Activated CD8-positive, alpha-beta T cell treated with anti-CD3 and anti-CD28 coated beads for 36 hours (primary cell): Measurements from ENCODE around the gene PARD3. TPM values are rescaled to one million over a fixed set of nuclear protein-coding genes. Genes with fewer than 3 reads are reported as not detected.

ENCODE experiments used
- ATAC-seq: fragments of 200-7000 bp; cut with Tn5 transposase; one replicate; pipeline ENCODE4 v1.10.0; 2021; ENCODE audit warnings: mild to moderate bottlenecking, moderate library complexity
- CTCF ChIA-PET: fragments of 350-600 bp; sonication (Branson Sonifier 250); formaldehyde crosslinking; loops from one replicate; lab custom pipeline; 2021; ENCODE audit warnings: antibody characterized with exemption; lab: Charles Lee
- POLR2A ChIA-PET: fragments of 350-600 bp; sonication (Branson Sonifier 250); formaldehyde crosslinking; loops from one replicate; lab custom pipeline; 2021; ENCODE audit warnings: antibody characterized with exemption; lab: Charles Lee
- DNase-seq: peaks from one replicate; pipeline ENCODE4 v3.0.0-alpha.2; 2020
- H3K27ac Mint-ChIP-seq: one replicate; pipeline ENCODE4 v1.8.0; 2021; ENCODE audit warnings: mild to moderate bottlenecking, mixed read lengths
- H3K27me3 Mint-ChIP-seq: one replicate; pipeline ENCODE4 v1.8.0; 2021; ENCODE audit warnings: mixed read lengths
- H3K36me3 Mint-ChIP-seq: one replicate; pipeline ENCODE4 v1.8.0; 2021; ENCODE audit warnings: low read depth, mixed read lengths
- H3K4me1 Mint-ChIP-seq: one replicate; pipeline ENCODE4 v1.8.0; 2021; ENCODE audit warnings: low read depth, mixed read lengths
- H3K4me3 Mint-ChIP-seq: one replicate; pipeline ENCODE4 v1.8.0; 2021; ENCODE audit warnings: mild to moderate bottlenecking, moderate library complexity, mixed read lengths
- H3K9me3 Mint-ChIP-seq: one replicate; pipeline ENCODE4 v1.8.0; 2021; ENCODE audit warnings: mixed read lengths
- intact Hi-C: fragments of 100-400 bp; cut with micrococcal nuclease; formaldehyde crosslinking; loops from one replicate; pipeline ENCODE4 v1.10.0; 2022
- total RNA-seq, 2 experiments: library from RNA; stranded (reverse); gene quantifications; one replicate each; pipeline ENCODE4 v1.2.3, GENCODE V29; 2021
- TF ChIP-seq, protein P1 (sequence below): fragments of 200-600 bp; IDR thresholded peaks from one replicate; pipeline ENCODE4 v1.8.0; 2022; ENCODE audit warnings: antibody characterized with exemption, mild to moderate bottlenecking

Gene PARD3
- total RNA-seq, 2 experiments from 2014 or later, result 1.6 to 2.0 TPM

DNA sequence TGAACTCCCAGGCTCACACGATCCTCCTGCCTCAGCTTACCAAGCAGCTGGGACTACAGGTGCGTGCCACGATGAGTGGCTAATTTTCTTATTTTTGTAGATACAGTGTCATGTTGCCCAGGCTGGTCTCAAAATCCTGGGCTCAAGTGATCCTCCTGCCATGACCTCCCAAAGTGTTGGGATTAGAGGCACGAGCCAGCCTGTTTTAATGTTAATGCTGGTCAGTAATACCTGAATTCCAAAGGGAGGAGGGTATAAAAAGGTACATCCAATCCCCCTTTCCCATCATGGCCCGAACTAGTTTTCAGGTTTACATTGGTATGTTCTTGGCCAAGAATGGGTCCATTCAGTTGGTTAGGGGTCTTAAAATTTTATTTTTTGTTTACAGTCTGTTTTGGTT is 329.1 kb downstream of the PARD3 start:
- no peak for DNase-seq
- intact Hi-C loops, result loop anchor here (10.0 kb wide), 1 partner anchor 61 kb away; no protein-coding TSS in a partner anchor
- ATAC-seq, result no peak
- Mint-ChIP-seq H3K4me3 (no peak overlapping the region), H3K36me3 (no peaks in the 10 kb centered on the region), H3K9me3 (no peaks in the 10 kb centered on the region), H3K27ac (no peak overlapping the region), H3K4me1 (no peaks in the 10 kb centered on the region), H3K27me3 (no peaks in the 10 kb centered on the region)
- CTCF ChIA-PET, result no interaction called here
- POLR2A ChIA-PET, result no interaction called here
- TF ChIP-seq, protein P1, sequence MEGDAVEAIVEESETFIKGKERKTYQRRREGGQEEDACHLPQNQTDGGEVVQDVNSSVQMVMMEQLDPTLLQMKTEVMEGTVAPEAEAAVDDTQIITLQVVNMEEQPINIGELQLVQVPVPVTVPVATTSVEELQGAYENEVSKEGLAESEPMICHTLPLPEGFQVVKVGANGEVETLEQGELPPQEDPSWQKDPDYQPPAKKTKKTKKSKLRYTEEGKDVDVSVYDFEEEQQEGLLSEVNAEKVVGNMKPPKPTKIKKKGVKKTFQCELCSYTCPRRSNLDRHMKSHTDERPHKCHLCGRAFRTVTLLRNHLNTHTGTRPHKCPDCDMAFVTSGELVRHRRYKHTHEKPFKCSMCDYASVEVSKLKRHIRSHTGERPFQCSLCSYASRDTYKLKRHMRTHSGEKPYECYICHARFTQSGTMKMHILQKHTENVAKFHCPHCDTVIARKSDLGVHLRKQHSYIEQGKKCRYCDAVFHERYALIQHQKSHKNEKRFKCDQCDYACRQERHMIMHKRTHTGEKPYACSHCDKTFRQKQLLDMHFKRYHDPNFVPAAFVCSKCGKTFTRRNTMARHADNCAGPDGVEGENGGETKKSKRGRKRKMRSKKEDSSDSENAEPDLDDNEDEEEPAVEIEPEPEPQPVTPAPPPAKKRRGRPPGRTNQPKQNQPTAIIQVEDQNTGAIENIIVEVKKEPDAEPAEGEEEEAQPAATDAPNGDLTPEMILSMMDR, result no peak

DNA sequence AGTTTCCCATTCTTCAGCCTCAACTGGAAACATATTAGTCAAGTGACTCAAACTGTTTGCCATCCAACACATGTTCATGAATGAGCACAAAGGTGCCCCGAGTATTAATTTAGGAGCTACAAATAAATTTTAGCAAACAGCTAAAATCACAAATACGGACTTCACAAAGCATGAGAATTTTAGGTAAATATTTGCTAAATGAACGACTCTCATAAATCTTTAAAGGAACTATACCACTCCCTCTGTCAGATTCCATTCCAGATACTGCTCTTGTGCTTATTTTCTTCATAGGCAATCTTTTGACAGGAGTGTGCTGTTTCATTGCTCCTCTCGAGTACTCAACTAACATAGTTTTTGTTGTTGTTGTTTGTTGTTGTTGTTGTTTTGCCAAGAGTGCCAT is 330.9 kb downstream of the PARD3 start:
- Mint-ChIP-seq H3K4me3 (no peak overlapping the region), H3K27me3 (no peaks in the 10 kb centered on the region), H3K4me1 (no peaks in the 10 kb centered on the region), H3K9me3 (no peaks in the 10 kb centered on the region), H3K27ac (no peak overlapping the region), H3K36me3 (no peaks in the 10 kb centered on the region)
- CTCF ChIA-PET, result no interaction called here
- DNase-seq, result no peak
- POLR2A ChIA-PET, result no interaction called here
- ATAC-seq, result no peak
- intact Hi-C loops, result loop anchor here (10.0 kb wide), 1 partner anchor 59 kb away; no protein-coding TSS in a partner anchor
- TF ChIP-seq, protein P1, result no peak

DNA sequence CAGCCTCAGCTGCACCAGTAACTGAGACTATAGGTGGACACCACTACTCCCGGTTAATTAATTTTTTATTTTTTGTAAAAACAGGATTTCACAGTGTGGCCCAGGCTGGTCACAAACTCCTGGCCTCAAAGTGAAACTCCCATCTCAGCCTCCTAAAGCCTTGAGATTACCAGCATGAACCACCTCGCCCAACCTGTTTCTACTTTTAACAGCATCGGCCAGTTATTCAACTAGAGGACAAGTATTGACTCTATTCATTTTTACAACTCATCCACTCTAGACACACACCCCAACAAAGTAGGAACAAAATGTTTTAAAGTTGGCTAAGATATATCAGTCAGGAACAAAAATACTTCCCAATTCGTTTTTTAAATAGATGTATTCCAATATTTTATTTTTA is 334.8 kb downstream of the PARD3 start:
- H3K9me3 Mint-ChIP-seq, result no peaks in the 10 kb centered on the region
- no peaks in the 10 kb centered on the region for H3K27me3 Mint-ChIP-seq
- ATAC-seq (no peak), DNase-seq (no peak)
- ChIA-PET CTCF (no interaction called here), POLR2A (no interaction called here)
- H3K4me1 Mint-ChIP-seq, result no peaks in the 10 kb centered on the region
- H3K27ac Mint-ChIP-seq, result no peak overlapping the region
- H3K4me3 Mint-ChIP-seq, result no peak overlapping the region
- TF ChIP-seq, protein P1, result no peak
- intact Hi-C loops, result loop anchor here (10.0 kb wide), 1 partner anchor 56 kb away; no protein-coding TSS in a partner anchor
- H3K36me3 Mint-ChIP-seq, result no peaks in the 10 kb centered on the region

DNA sequence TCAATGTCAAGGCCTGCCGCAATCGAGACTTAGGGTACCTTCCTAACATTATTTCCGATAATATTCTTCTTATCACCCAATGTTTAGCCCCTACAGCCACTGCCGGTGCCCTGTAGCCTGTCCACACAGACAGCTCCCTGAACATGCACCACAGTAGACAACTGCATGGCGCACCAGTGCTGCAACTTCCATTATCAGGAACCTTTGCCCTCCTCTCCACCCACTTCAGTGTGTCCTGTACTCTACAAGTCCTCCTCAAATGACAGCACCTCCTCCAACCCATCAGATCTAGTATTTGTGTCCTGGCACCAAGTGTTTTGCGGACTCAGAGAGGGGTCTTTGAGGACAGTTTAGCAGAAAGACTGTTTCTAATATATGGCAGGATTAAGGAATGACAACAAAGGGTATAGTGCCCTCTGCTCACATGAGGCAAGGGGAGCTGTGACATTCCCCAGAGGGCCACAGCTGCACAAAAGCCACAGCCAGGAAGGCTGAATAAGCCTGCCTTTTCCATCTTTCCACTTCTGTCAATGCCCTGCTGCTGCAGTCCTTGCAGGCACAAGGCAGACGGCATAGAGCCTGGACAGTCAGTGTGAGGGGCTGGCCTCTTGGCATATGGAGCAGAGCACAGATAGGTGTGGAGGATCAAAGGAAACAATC is 335.4 kb downstream of the PARD3 start:
- DNase-seq (no peak), ATAC-seq (no peak)
- intact Hi-C loops, result loop anchor here (10.0 kb wide), 1 partner anchor 55 kb away; no protein-coding TSS in a partner anchor
- POLR2A ChIA-PET, result no interaction called here
- no peaks in the 10 kb centered on the region for H3K4me1 Mint-ChIP-seq
- no peak overlapping the region for H3K4me3 Mint-ChIP-seq
- no peaks in the 10 kb centered on the region for H3K36me3 Mint-ChIP-seq
- CTCF ChIA-PET, result no interaction called here
- TF ChIP-seq, protein P1, result no peak
- no peaks in the 10 kb centered on the region for H3K9me3 Mint-ChIP-seq
- no peaks in the 10 kb centered on the region for H3K27me3 Mint-ChIP-seq
- H3K27ac Mint-ChIP-seq, result no peak overlapping the region

DNA sequence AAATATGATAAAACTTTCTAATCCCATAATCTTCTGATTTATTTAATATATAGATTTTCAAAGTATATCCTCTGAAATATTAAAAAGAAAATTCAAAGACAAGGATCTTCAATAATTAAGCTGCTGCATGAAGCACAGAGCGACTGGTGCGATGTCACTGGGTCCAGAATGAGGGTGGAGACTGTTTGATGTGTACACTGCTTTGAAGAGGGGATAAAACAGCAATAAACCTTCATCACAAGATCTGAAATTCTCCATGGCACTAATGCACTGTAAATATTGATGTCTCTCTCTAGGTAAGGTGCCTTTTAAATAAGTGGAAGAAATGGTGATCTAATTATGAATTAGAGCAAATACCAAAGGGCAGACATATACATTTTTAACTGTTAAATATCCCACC is 337.8 kb downstream of the PARD3 start:
- TF ChIP-seq, protein P1, result no peak
- Mint-ChIP-seq H3K4me3 (no peak overlapping the region), H3K9me3 (no peaks in the 10 kb centered on the region), H3K27ac (no peak overlapping the region), H3K4me1 (no peaks in the 10 kb centered on the region), H3K27me3 (no peaks in the 10 kb centered on the region), H3K36me3 (no peaks in the 10 kb centered on the region)
- intact Hi-C loops, result no loop called here
- CTCF ChIA-PET, result no interaction called here
- no peak for DNase-seq
- no peak for ATAC-seq
- POLR2A ChIA-PET, result no interaction called here
